Activated CD8-positive, alpha-beta memory T cell treated with anti-CD3 and anti-CD28 coated beads, Interleukin-2, amount 50 U/mL, for 1 hour (primary cell): ENCODE data around the gene TDO2.

Source experiments
- DNase-seq: peaks from one replicate; pipeline ENCODE4 v3.0.0-alpha.2; 2020; ENCODE audit errors: extremely low read depth

TDO2 gene

DNA sequence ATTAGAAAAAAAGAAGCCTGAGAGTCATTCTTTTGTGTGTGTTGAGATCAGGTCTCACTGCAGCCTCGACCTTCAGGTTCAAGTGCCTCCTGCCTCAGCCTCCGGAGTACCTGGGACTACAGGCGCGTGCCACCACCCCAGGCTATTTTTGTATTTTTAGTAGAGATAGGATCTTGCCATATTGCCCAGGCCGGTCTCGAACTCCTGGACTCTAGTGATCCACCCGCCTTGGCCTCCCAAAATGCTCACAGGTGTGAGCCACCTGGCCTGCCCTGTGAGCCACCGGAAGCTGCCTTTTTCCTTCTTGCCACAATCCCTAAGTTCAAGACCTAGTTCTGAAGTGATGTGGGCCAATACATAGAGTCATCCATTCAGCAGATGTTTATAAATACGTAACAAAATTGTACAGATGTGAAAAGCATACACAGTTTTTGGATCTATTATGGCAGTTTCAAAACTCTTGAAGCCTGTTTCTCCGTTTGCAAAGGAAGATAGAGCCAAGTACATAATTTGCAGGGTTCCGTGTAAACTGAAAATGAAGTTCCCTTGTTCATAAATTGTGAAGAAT is 50.7 kb downstream of the TDO2 start:
- no peak for DNase-seq

DNA sequence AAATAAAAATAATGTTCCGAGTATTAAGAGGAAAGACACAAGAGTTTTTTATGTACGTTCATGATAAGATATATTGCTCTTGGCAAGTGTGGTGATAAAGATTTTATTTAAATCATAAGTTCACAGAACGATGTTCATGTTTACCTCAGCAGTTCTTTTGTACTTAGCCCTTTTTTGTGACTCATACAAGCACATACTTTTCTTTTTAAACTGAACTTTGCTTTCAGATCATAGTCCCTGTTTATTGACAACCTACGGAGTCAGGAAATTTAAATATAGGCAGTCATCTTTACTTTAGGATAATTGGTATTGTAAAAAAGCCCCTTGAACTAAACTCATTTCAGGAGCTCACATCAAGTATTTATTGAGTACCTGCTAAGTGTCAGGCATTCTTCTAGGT is 51.4 kb downstream of the TDO2 start:
- no peak for DNase-seq

DNA sequence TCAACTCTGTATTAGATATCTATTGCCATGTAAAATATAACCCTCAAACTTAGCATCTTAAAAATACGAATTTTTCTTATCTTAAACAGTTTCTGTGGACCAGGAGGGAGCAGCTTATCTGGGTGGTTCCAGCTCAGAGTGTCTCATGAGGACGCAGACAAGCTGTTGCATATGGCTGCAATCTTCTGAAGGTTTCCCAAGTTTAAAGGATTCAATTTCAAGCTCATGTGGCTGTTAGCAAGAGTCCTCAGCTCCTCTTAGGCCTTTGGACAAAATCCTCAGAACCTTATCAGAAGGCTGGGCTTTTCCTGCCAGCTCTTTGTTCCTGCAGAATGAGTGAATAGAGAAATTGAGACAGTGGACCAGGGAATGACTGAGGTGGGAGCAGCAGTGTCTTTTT is 53.0 kb downstream of the TDO2 start:
- no peak for DNase-seq

DNA sequence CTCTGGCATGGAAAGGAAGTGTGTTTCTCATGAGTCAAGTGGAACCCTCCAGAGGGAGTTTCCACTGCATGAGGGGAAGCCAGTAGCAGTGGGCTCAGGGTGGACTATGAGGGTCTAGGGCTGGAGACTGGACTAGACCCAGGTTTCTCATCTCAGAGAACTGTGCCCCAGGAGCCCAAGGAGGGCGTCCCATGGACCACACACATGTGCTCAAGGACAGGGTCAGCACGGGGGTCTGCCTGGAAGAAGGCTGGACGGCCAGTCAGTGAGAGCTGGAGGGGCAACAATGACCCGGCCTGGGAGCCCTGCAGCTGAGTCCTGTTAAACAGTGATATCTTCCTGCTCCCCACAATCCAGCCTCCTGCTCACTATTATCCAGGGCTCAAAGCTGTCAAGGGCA is 55.9 kb downstream of the TDO2 start:
- no peak for DNase-seq

DNA sequence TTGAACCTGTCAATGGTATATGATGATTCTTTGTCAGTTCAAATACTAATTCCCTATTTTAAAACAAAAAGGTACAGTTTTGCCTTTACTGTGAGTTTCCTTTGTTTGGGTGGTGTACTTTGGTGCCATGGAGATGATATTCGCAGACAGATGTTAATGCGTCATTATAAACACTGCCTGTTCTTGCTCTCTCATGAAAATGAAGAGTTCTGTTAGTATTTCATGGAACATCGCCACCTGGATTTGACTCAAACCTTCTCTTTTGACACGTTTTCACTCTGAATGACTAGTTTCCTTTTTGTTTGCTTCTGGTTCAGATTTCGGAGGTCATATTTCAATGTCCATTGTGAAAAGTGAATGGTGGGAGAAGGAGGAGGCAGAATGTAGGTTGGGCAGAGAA is 57.0 kb downstream of the TDO2 start:
- no peak for DNase-seq

DNA sequence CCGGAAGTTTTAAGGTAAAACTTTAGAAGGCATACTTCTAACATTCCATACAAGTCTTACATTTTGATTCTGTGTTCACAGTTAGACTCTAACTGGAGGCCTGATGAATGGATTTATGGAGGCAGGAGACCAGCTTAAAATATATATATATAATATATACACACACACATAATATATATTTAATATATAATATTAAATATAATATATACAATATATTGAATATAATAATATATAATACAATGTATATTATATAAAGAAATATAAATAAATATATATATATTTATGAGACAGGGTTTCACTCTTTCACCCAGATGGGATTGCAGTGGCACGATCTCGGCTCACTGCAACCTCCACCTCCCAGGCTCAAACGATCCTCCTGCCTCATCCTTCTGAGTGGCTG is 58.1 kb downstream of the TDO2 start:
- DNase-seq: no peak

DNA sequence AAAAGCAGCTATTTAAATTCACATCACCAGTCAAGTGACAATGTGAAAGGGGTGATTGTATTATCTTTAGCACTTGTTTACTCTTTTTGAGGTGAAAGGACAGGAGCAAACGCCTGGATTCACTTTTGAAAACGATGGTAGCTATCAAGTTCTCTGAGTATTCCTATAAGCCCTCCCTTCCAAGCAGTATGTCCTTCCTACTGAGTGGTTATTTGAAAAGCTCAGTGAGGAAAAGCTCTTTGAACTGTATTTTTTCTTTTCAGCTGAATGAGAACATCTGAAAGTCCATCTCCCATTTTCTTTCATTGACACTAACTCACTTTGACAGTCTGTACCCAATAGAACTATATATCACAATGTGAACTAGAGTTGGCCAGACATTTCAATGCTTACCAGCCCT is 59.3 kb downstream of the TDO2 start:
- no peak for DNase-seq

DNA sequence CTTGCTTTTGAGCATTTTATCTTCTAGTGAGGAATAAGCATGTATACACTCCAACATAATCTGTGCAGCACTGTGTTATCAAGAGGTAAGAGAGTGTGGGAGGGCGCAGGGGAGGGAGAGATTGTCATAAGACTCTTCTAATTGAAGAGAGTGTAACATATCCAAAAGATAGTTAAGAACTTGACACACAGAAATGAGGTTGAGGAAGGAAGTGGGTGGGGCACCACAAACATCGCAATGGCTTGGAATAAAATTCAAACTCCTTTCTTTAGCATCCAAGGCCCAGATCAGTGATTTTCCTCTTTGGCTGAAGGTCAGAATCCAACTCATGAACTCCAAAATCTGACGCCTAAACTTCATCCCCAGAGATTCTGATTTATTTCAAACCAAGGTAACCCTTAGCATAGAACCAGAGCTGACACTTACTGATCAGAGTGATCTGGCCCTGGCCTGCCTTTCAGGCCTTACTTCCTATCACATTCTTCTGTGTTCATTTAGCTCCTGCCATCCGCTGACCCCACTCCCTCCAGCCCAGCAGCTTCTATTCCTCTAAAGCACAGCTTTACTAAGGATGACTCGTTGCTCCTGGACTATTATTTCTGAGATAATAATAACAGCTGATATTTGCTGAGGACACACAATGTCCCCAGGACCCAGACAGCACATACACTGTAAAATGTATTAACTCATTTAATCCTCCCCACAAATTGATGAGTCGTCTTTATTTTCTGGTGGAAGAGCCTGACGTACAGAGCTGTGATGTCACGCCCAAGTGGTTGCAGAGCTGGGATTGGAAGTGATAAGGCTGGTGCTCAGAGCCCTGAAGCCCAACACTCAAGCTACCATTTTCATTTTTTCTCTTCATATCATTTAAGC is 60.8 kb downstream of the TDO2 start:
- no peak for DNase-seq

DNA sequence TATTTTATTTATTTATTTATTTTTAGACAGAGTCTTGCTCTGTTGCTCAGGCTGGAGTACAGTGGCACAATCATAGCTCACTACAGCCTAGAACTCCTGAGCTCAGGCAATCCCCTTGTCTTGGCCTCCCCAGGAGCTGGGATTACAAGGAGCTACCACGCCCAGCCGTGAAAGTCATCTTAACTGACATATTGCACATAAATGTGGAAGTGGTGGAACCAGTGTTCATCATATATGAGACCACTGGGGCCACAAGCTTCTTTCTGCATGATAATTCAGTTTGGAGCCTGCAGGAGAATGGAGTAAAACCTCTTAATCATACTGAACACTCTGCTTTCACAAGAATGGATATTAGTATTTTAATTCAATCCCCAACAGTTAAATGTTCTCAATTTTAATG is 62.7 kb downstream of the TDO2 start:
- no peak for DNase-seq

DNA sequence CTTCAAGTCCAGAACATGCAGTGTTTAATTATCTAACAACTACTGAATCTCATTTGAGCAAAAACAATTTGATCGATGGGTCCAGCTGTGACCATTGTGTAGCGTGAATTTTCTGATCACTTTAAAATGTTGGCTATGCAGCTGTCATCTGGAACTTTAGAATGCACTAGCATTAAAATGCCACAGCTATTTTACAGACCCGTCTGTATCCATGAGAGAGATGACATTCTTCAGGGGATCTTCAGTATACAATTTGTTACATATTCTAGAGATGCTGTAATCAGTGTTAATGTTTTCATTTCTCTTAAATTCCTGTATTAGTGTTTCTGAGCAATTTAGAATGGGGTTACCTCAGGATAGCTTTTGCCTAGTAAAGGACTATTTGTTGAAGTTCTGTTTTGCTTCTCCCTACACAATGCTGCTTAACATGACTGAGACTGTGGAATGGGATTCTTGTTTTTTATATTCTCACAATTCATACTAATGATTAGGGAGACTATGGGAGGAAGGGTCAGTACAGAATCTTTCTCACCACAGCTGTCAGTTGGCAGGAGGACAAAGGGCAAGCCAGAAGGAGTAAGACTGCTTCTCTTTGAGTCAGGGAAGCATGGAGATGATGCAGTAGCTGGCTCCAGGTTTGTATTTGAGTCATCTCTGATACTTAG is 63.4 kb downstream of the TDO2 start:
- DNase-seq: no peak
